NOMO-1 (cell line): ENCODE results near the gene SEMA4B.
"Not testable (repeated sequence)": the region's sequence is repeated elsewhere in the genome, so short reads cannot be mapped to it uniquely, and the experiment has no call there.

Source experiments
- DNase-seq, 2 experiments: peaks; one replicate each; lab custom pipeline; 2025; ENCODE audit not compliant: unreplicated experiment in 2 of 2; lab: John Stamatoyannopoulos, UW

Gene SEMA4B

GRCh38 chr15:90178468-90179435, 22.4 kb upstream of the SEMA4B start:
- no peak for DNase-seq

- no peak for DNase-seq
Observed at GRCh38 chr15:90181776-90182175, 19.4 kb upstream of the SEMA4B start.

GRCh38 chr15:90184119-90184785, 16.9 kb upstream of the SEMA4B start:
- peak in 1 of 2 experiments; percentile 18 for DNase-seq

- DNase-seq: peak; percentile 49 to 53
Observed at GRCh38 chr15:90184786-90185704, 16.1 kb upstream of the SEMA4B start.

GRCh38 chr15:90187257-90187868, 13.8 kb upstream of the SEMA4B start:
- no peak for DNase-seq

GRCh38 chr15:90188065-90188464, 13.1 kb upstream of the SEMA4B start:
- not testable (repeated sequence) for DNase-seq

- peak; percentile 45 to 86 for DNase-seq
Observed at GRCh38 chr15:90188914-90189748, 12.0 kb upstream of the SEMA4B start.

- no peak for DNase-seq
Observed at GRCh38 chr15:90189781-90190467, 11.2 kb upstream of the SEMA4B start.

GRCh38 chr15:90190606-90191343, 10.4 kb upstream of the SEMA4B start:
- no peak for DNase-seq

- no peak for DNase-seq
Observed at GRCh38 chr15:90191344-90191687, 9.8 kb upstream of the SEMA4B start.

- DNase-seq: no peak
Observed at GRCh38 chr15:90191794-90192509, 9.2 kb upstream of the SEMA4B start.

GRCh38 chr15:90192961-90193786, 8.0 kb upstream of the SEMA4B start:
- peak in 1 of 2 experiments; percentile 25 for DNase-seq

- no peak for DNase-seq
Observed at GRCh38 chr15:90194655-90195054, 6.5 kb upstream of the SEMA4B start.

GRCh38 chr15:90200534-90201129, 498 bp upstream of the SEMA4B start:
- no peak for DNase-seq

- no peak for DNase-seq
Observed at GRCh38 chr15:90201944-90202375, 830 bp downstream of the SEMA4B start.

- DNase-seq: no peak
Observed at GRCh38 chr15:90202929-90203328, 1.8 kb downstream of the SEMA4B start.
